ENCODE measurements around the gene TMPRSS12. TPM values are rescaled to one million over a fixed set of nuclear protein-coding genes. Genes with fewer than 3 reads are reported as not detected.
"Not testable (repeated sequence)": the region's sequence is repeated elsewhere in the genome, so short reads cannot be mapped to it uniquely, and the experiment has no call there.

TMPRSS12 gene
- total RNA-seq, 2 experiments from 2014 or later = not detected

DNA sequence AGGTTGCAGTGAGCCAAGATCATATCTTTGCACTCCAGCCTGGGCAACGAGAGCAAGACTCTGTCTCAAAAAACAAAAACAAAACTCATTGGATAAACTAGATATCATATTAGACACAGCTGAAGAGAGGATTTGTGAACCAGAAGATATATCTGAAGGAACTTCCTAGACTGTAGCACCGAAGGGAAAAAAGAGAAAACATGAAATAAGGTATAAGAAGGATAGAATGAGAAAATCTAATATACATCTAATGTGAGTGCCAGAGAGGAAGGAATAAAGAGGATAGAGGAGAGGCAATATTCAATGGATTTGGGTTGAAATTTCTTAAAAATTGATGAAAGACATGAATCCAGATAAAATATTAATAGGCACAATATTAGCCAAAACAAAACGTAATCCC, 22.5 kb downstream of the TMPRSS12 start:
- Mint-ChIP-seq H3K36me3 (peaks cover 6% of the 10 kb centered on the region), H3K9me3 (peaks cover 8% of the 10 kb centered on the region), H3K4me3 (no peak overlapping the region), H3K4me1 (ENCODE audit: low read depth) (peaks cover 5% of the 10 kb centered on the region), H3K27ac (no peak overlapping the region), H3K27me3 (peaks cover 3% of the 10 kb centered on the region)
- ChIA-PET POLR2A (no interaction called here), CTCF (no interaction called here)
- DNase-seq = no peak
- intact Hi-C loops (cut with micrococcal nuclease) = no loop called here

- CTCF ChIA-PET = interaction anchor here (0.7 kb wide), 1 partner anchor 272 kb away, joined by 3 read pairs; no protein-coding TSS in a partner anchor
- intact Hi-C loops (cut with micrococcal nuclease); H3K27ac Mint-ChIP-seq; H3K9me3 Mint-ChIP-seq; H3K4me1 Mint-ChIP-seq (ENCODE audit: low read depth); H3K36me3 Mint-ChIP-seq; POLR2A ChIA-PET; H3K27me3 Mint-ChIP-seq; H3K4me3 Mint-ChIP-seq; DNase-seq: not testable (repeated sequence)
Measured at GRCh38 chr12:50868881-50869280, 26.2 kb downstream of the TMPRSS12 start.

- ChIA-PET POLR2A (no interaction called here), CTCF (interaction anchor here (0.7 kb wide), 1 partner anchor 538 kb away, joined by 3 read pairs; no protein-coding TSS in a partner anchor)
- no peaks in the 10 kb centered on the region for H3K36me3 Mint-ChIP-seq
- no peaks in the 10 kb centered on the region for H3K27me3 Mint-ChIP-seq
- H3K27ac Mint-ChIP-seq = no peak overlapping the region
- no peak for DNase-seq
- peaks cover 9% of the 10 kb centered on the region for H3K9me3 Mint-ChIP-seq
- no peaks in the 10 kb centered on the region for H3K4me1 Mint-ChIP-seq (ENCODE audit: low read depth)
- H3K4me3 Mint-ChIP-seq = no peak overlapping the region
- intact Hi-C loops (cut with micrococcal nuclease) = no loop called here
Measured at GRCh38 chr12:50882563-50882962, 39.8 kb downstream of the TMPRSS12 start.

GRCh38 chr12:50887191-50887590, 44.5 kb downstream of the TMPRSS12 start:
- Mint-ChIP-seq H3K27me3 (no peaks in the 10 kb centered on the region), H3K4me1 (ENCODE audit: low read depth) (no peaks in the 10 kb centered on the region), H3K27ac (no peak overlapping the region), H3K9me3 (peaks cover 8% of the 10 kb centered on the region), H3K36me3 (no peaks in the 10 kb centered on the region), H3K4me3 (no peak overlapping the region)
- POLR2A ChIA-PET = no interaction called here
- intact Hi-C loops (cut with micrococcal nuclease) = no loop called here
- CTCF ChIA-PET = no interaction called here
- DNase-seq = no peak

- H3K4me3 Mint-ChIP-seq = no peak overlapping the region
- no peak overlapping the region for H3K27ac Mint-ChIP-seq
- POLR2A ChIA-PET = no interaction called here
- intact Hi-C loops (cut with micrococcal nuclease) = no loop called here
- H3K4me1 Mint-ChIP-seq (ENCODE audit: low read depth) = no peaks in the 10 kb centered on the region
- no peaks in the 10 kb centered on the region for H3K9me3 Mint-ChIP-seq
- CTCF ChIA-PET = no interaction called here
- H3K27me3 Mint-ChIP-seq = no peaks in the 10 kb centered on the region
- no peaks in the 10 kb centered on the region for H3K36me3 Mint-ChIP-seq
- DNase-seq = no peak
Measured at GRCh38 chr12:50888666-50889065, 45.9 kb downstream of the TMPRSS12 start.

DNA sequence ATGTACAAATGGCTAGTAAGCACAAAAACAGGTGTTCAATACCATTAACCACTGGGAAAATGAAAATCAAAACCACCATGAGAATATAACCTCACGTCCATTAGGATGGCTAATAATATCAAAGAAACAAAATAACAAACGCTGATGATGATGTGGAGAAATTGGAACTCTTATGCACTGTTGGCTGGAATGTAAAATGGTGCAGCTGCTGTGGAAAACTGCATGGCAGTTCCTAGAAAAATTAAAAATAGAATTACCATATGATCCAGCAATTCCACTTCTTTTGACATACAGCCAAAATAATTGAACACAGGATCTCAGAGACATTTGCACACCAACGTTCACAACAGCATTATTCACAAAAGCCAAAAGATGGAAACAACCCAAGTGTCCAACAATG, 51.5 kb downstream of the TMPRSS12 start:
- no peaks in the 10 kb centered on the region for H3K27me3 Mint-ChIP-seq
- no peaks in the 10 kb centered on the region for H3K9me3 Mint-ChIP-seq
- no peak for DNase-seq
- H3K27ac Mint-ChIP-seq = no peak overlapping the region
- CTCF ChIA-PET = no interaction called here
- POLR2A ChIA-PET = no interaction called here
- H3K4me1 Mint-ChIP-seq (ENCODE audit: low read depth) = no peaks in the 10 kb centered on the region
- no peaks in the 10 kb centered on the region for H3K36me3 Mint-ChIP-seq
- intact Hi-C loops (cut with micrococcal nuclease) = no loop called here
- no peak overlapping the region for H3K4me3 Mint-ChIP-seq

DNA sequence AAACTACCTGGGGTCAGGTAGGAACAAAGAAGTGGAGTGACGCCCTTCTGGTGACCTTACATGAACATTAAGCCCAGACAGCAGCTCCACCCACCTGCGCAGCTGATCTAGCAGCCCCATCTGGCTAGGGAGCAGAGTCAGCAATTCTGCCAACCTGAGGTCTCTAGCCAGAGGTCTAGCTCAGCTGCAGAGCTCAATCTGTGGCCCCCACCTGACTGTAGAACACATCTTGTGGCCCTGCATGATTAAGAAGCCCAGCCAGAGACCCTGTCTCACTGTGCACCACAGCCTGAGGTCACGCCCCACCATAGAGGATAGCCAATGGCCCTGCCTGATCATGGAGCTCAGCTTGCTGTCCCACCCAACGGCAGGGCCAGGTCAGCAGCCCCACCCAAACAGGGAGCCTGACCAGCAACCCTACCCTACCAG, 59.0 kb downstream of the TMPRSS12 start:
- Mint-ChIP-seq H3K4me1 (ENCODE audit: low read depth) (no peaks in the 10 kb centered on the region), H3K4me3 (no peak overlapping the region), H3K36me3 (no peaks in the 10 kb centered on the region), H3K27ac (no peak overlapping the region), H3K9me3 (no peaks in the 10 kb centered on the region), H3K27me3 (no peaks in the 10 kb centered on the region)
- intact Hi-C loops (cut with micrococcal nuclease) = no loop called here
- no peak for DNase-seq
- ChIA-PET CTCF (interaction anchor here (2.1 kb wide), 1 partner anchor 76 kb away, joined by 5 read pairs; no protein-coding TSS in a partner anchor), POLR2A (no interaction called here)

DNA sequence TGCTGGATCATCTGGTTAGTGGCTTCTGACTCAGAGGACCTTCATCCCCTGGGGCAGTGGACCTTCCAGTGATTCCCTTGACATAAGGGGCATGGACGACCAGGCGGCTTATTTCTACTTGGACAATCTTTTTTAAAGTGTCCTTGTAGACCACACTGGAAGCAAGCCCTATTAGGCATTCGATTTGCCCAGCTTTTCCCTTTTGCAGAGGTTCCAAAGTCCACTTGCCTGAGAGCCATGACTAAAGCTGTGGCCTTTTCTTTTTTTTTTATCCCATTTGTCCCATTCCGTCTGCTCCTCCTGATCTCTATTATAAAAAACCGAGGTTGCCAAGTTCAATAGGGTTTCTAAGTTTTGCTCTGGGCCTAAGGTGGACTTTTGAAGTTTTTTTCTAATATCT, 65.8 kb downstream of the TMPRSS12 start:
- H3K36me3 Mint-ChIP-seq; DNase-seq; H3K4me3 Mint-ChIP-seq; intact Hi-C loops (cut with micrococcal nuclease); H3K27me3 Mint-ChIP-seq; CTCF ChIA-PET; POLR2A ChIA-PET; H3K27ac Mint-ChIP-seq; H3K4me1 Mint-ChIP-seq (ENCODE audit: low read depth): not testable (repeated sequence)
- H3K9me3 Mint-ChIP-seq = peaks cover 22% of the 10 kb centered on the region

DNA sequence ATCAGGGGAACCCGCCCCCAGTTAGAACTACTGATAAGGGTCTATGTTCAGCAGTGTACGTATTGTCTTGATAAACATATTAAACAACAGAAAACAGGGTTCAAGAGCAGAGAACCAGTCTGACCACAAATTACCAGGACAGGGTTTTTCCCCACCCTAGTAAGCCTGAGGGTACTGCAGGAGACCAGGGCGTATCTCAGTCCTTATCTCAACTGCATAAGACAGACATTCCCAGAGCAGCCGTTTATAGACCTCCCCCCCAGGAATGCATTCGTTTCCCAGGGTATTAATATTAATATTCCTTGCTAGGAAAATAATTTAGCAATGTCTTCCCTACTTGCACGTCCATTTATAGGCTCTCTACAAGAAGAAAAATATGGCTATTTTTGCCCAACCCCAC, 69.6 kb downstream of the TMPRSS12 start:
- H3K9me3 Mint-ChIP-seq = peaks cover 41% of the 10 kb centered on the region
- DNase-seq; H3K36me3 Mint-ChIP-seq; H3K4me1 Mint-ChIP-seq (ENCODE audit: low read depth); H3K27ac Mint-ChIP-seq; intact Hi-C loops (cut with micrococcal nuclease); POLR2A ChIA-PET; CTCF ChIA-PET; H3K4me3 Mint-ChIP-seq; H3K27me3 Mint-ChIP-seq: not testable (repeated sequence)

GRCh38 chr12:50913224-50913623, 70.5 kb downstream of the TMPRSS12 start:
- H3K9me3 Mint-ChIP-seq = peaks cover 46% of the 10 kb centered on the region
- intact Hi-C loops (cut with micrococcal nuclease) = no loop called here
- peaks cover 9% of the 10 kb centered on the region for H3K36me3 Mint-ChIP-seq
- ChIA-PET POLR2A (no interaction called here), CTCF (interaction anchor here (0.9 kb wide), 1 partner anchor 428 kb away, joined by 3 read pairs; no protein-coding TSS in a partner anchor)
- DNase-seq = no peak
- H3K4me3 Mint-ChIP-seq = no peak overlapping the region
- H3K4me1 Mint-ChIP-seq (ENCODE audit: low read depth) = no peaks in the 10 kb centered on the region
- no peak overlapping the region for H3K27ac Mint-ChIP-seq
- H3K27me3 Mint-ChIP-seq = no peaks in the 10 kb centered on the region

DNA sequence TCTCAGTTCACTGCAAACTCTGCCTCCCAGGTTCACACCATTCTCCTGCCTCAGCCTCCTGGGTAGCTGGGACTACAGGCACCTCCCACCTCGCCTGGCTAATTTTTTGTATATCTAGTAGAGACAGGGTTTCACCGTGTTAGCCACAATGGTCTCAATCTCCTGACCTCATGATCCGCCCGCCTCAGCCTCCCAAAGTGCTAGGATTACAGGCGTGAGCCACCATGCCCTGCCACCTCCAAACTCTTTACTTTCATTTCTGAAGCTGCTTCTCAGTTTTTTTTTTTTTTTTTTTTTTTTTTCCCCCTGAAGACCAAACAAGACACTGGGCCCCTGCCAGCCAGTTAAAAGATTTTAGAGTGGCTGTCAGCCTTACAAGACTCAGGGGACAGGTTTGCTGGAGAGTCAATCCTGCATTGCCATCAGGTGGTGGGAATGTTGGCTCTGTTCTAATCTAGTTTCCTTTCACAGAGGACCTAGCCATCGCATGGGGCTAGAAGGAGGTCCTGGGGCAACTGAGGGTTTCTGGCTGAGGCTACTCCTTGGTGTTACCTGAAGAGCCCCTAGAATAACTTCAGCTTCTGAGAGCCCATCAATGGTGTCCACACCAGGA, 72.3 kb downstream of the TMPRSS12 start:
- intact Hi-C loops (cut with micrococcal nuclease) = no loop called here
- ChIA-PET POLR2A (interaction anchor here (0.6 to 0.7 kb wide), 2 partner anchors 72 to 198 kb away, joined by 3 read pairs; no protein-coding TSS in a partner anchor), CTCF (no interaction called here)
- Mint-ChIP-seq H3K4me3 (no peak overlapping the region), H3K9me3 (peaks cover 46% of the 10 kb centered on the region), H3K27ac (no peak overlapping the region), H3K27me3 (no peaks in the 10 kb centered on the region), H3K4me1 (ENCODE audit: low read depth) (no peaks in the 10 kb centered on the region), H3K36me3 (peaks cover 9% of the 10 kb centered on the region)
- DNase-seq = no peak

DNA sequence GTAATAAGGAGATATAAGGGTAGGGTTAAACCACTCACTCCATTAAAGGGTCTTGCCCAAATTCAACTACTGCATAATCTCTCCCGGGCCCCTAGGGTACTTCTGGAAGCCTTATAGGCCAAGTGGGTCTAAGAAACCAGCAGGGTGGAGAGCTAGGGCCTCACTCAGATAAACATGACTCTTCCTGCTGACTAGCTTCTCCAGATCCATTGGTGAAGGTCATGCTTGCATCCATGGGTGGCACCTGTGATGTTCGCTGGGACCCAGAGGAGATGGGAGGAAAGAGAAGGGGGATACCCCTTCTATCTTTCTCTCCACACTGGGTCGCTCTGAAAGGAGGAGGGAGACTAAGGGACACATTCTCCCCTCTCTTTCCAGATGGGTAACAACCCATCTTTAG, 73.6 kb downstream of the TMPRSS12 start:
- Mint-ChIP-seq H3K4me1 (ENCODE audit: low read depth) (no peaks in the 10 kb centered on the region), H3K36me3 (peaks cover 7% of the 10 kb centered on the region), H3K9me3 (peaks cover 42% of the 10 kb centered on the region), H3K27me3 (no peaks in the 10 kb centered on the region), H3K4me3 (no peak overlapping the region), H3K27ac (no peak overlapping the region)
- intact Hi-C loops (cut with micrococcal nuclease) = no loop called here
- no peak for DNase-seq
- CTCF ChIA-PET = no interaction called here
- POLR2A ChIA-PET = no interaction called here

DNA sequence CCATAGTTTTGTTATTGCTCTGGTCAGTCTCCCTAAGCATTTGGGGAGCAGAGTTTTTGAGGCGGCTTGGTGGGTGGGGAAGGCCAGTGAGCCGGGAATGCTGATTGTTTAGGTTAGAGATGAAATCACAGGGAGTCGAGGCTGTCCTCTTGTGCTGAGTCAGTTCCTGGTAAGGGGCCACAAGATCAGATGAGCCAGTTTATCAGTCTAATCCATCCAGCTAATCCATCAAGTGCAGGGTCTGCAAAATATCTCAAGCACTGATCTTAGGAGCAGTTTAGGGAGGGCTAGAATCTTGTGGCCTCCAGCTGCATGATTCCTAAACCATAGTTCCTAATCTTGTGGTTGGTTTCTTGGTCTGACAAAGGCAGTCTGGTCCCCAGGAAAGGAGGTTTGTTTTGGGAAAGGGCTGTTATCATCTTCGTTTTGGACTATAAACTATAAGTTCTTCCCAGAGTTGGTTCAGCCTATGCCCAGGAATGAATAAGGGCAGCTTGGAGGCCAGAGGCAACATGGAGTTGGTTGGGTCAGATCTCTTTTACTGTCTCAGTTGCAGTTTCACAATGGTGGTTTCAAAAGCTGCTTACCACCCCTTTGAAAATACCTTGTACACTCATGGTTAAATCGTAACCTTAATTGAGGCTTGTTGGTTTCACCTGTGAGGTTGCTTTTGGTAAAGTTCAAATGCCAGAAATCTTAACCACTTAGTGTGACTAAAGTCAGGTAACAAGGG, 76.0 kb downstream of the TMPRSS12 start:
- H3K4me1 Mint-ChIP-seq (ENCODE audit: low read depth) = peaks cover under 1% of the 10 kb centered on the region
- H3K36me3 Mint-ChIP-seq = peaks cover 1% of the 10 kb centered on the region
- H3K9me3 Mint-ChIP-seq = peaks cover 24% of the 10 kb centered on the region
- POLR2A ChIA-PET = no interaction called here
- H3K27ac Mint-ChIP-seq = no peak overlapping the region
- intact Hi-C loops (cut with micrococcal nuclease) = no loop called here
- peaks cover under 1% of the 10 kb centered on the region for H3K27me3 Mint-ChIP-seq
- CTCF ChIA-PET = no interaction called here
- no peak overlapping the region for H3K4me3 Mint-ChIP-seq
- DNase-seq = no peak

All from activated CD4-positive, alpha-beta memory T cell treated with anti-CD3 and anti-CD28 coated beads for 36 hours (primary cell).